Measurements from ENCODE around the gene SLC66A1.

Gene SLC66A1

GRCh38 chr1:19377812-19378718, 65.9 kb downstream of the SLC66A1 start:
- no peak for DNase-seq (ENCODE audit: low spot score)

All from globus pallidus (tissue), 1 donor.